Psoas muscle (tissue), 8 donors: ENCODE results near the gene RFLNA. TPM values are rescaled to one million over a fixed set of nuclear protein-coding genes. Genes with fewer than 3 reads are reported as not detected.

Source experiments
- ATAC-seq, 4 donors: fragments of 200-7000 bp; cut with Tn5 transposase; one replicate each; pipeline ENCODE4 v1.9.1; 2020; ENCODE audit warnings: moderate library complexity in 3 of 4, mild to moderate bottlenecking in 2 of 4
- DNase-seq, 2 donors: peaks; one replicate each; pipeline ENCODE4 v3.0.0-alpha.2; 2020
- H3K27ac ChIP-seq: fragments of 200-600 bp; one replicate; pipeline ENCODE4 v1.8.0; 2022
- H3K27me3 ChIP-seq, 3 donors: fragments of 200-600 bp in 1 of 3; one replicate each; pipeline versions ENCODE4 v1.6.1 to v1.8.0; 2013 to 2022; ENCODE audit warnings: low read length in 2 of 3, mild to moderate bottlenecking in 2 of 3, moderate library complexity in 1 of 3; ENCODE audit not compliant: insufficient read depth in 3 of 3
- H3K36me3 ChIP-seq, 2 donors: fragments of 200-600 bp in 1 of 2; one replicate each; pipeline versions ENCODE4 v1.6.1 to v1.8.0; 2013 to 2022; ENCODE audit warnings: low read depth in 1 of 2, mild to moderate bottlenecking in 1 of 2, moderate library complexity in 1 of 2; ENCODE audit not compliant: insufficient read depth in 1 of 2
- H3K4me1 ChIP-seq: fragments of 200-600 bp; one replicate; pipeline ENCODE4 v1.8.0; 2022
- H3K4me3 ChIP-seq: fragments of 200-600 bp; one replicate; pipeline ENCODE4 v1.8.0; 2022; ENCODE audit warnings: mild to moderate bottlenecking
- H3K9me3 ChIP-seq: fragments of 200-600 bp; one replicate; pipeline ENCODE4 v1.8.0; 2022
- CTCF ChIP-seq: fragments of 200-600 bp; IDR thresholded peaks from one replicate; pipeline ENCODE4 v1.8.0; 2022; ENCODE audit warnings: antibody characterized with exemption
- WGBS, 3 donors: extraction: QIAGEN DNeasy Blood & Tissue Kit; methylation state at CpG; one replicate each; pipeline versions ENCODE4 v1.1.6 to v1.1.7; 2013; 5-methylcytosine and 5-hydroxymethylcytosine counted together
- intact Hi-C, 2 donors: fragments of 100-400 bp; cut with DNase I; formaldehyde crosslinking; loops; one replicate each; pipeline versions ENCODE4 v1.11.0 to v1.14.2; 2022
- polyA plus RNA-seq, 3 donors: library from polyadenylated mRNA; stranded (reverse); fragments of 200-250 nt; gene quantifications; one replicate each; pipeline ENCODE4 v1.2.3, GENCODE V29; 2013
- total RNA-seq, 4 donors: library from RNA; stranded (reverse); fragmentation: NEBNext Ultra II Directional in 2 of 4; extraction: Animal tissue kit (Norgen Biotek cat#: 25700) in 2 of 4; gene quantifications; one replicate each; pipeline versions ENCODE4 v1.2.1 to v1.2.4, GENCODE V29; 2021 to 2023
- donor health status: healthy with polysubstance abuse.
- donor health status: DM: no; HTN: no; CAD: no; lungs with moderate emphysema.
- donor health status: Bipolar disorder and iron deficiency.
- donor health status: healthy.
- donor health status: DM: yes; HTN: yes; CAD: no.
- donor health status: DM: no; HTN: no; CAD: no.
- donor health status: DM: no; HTN: no; CAD: no.
- donor health status: DM: yes; HTN: yes; CAD: no.

Gene RFLNA
- total and polyA plus RNA-seq, 7 donors = 0.38 to 7.8 (median 0.70) TPM

GRCh38 chr12:124273630-124274029, 21.3 kb upstream of the RFLNA start:
- peaks cover 0 to 13% (median 7%) of the 10 kb centered on the region in 3 donors for H3K27me3 ChIP-seq
- no peak overlapping the region for H3K27ac ChIP-seq
- TF ChIP-seq CTCF = no peak
- ATAC-seq (peak in 2 of 4 donors; percentile 68 to 89), DNase-seq (no peak)
- H3K4me3 ChIP-seq = no peak overlapping the region
- intact Hi-C loops = no loop called here
- 95 to 97% (median 96%) methylated on average over 3 of the region's 3 CpGs for WGBS, 3 donors
- H3K9me3 ChIP-seq = no peaks in the 10 kb centered on the region
- H3K4me1 ChIP-seq = no peaks in the 10 kb centered on the region
- H3K36me3 ChIP-seq = no peaks in the 10 kb centered on the region

- Histone ChIP-seq H3K9me3 (no peaks in the 10 kb centered on the region), H3K27ac (no peak overlapping the region), H3K4me3 (no peak overlapping the region), H3K27me3 (peaks cover 0 to 35% (median 7%) of the 10 kb centered on the region in 3 donors), H3K4me1 (no peaks in the 10 kb centered on the region), H3K36me3 (no peaks in the 10 kb centered on the region)
- intact Hi-C loops = no loop called here
- no peak for TF ChIP-seq CTCF
- 98 to 100% (median 98%) methylated on average over 2 of the region's 2 CpGs for WGBS, 3 donors
- DNase-seq = no peak
- no peak for ATAC-seq
These were observed 18.6 kb upstream of the RFLNA start for GRCh38 chr12:124276337-124276736.

GRCh38 chr12:124277394-124278241, 17.3 kb upstream of the RFLNA start:
- 41 to 55% (median 50%) methylated on average over 16 of the region's 16 CpGs for WGBS, 3 donors
- H3K36me3 ChIP-seq = no peaks in the 10 kb centered on the region
- H3K27ac ChIP-seq = no peak overlapping the region
- H3K9me3 ChIP-seq = no peaks in the 10 kb centered on the region
- no peak for DNase-seq
- intact Hi-C loops = no loop called here
- H3K4me1 ChIP-seq = no peaks in the 10 kb centered on the region
- peaks cover 0 to 35% (median 7%) of the 10 kb centered on the region in 3 donors for H3K27me3 ChIP-seq
- TF ChIP-seq CTCF = no peak
- ATAC-seq = no peak
- H3K4me3 ChIP-seq = no peak overlapping the region

- H3K27me3 ChIP-seq = peaks cover 0 to 35% (median 7%) of the 10 kb centered on the region in 3 donors
- no peak overlapping the region for H3K4me3 ChIP-seq
- ATAC-seq (no peak), DNase-seq (no peak)
- no peaks in the 10 kb centered on the region for H3K36me3 ChIP-seq
- H3K4me1 ChIP-seq = no peaks in the 10 kb centered on the region
- TF ChIP-seq CTCF = no peak
- intact Hi-C loops = no loop called here
- 47 to 65% (median 53%) methylated on average over 20 of the region's 20 CpGs for WGBS, 3 donors
- H3K9me3 ChIP-seq = no peaks in the 10 kb centered on the region
- no peak overlapping the region for H3K27ac ChIP-seq
These were observed 16.3 kb upstream of the RFLNA start for GRCh38 chr12:124278389-124279101.
